Measurements from ENCODE around the gene RAP1B.
"Not testable (repeated sequence)": the region's sequence is repeated elsewhere in the genome, so short reads cannot be mapped to it uniquely, and the experiment has no call there.

The RAP1B gene

DNA sequence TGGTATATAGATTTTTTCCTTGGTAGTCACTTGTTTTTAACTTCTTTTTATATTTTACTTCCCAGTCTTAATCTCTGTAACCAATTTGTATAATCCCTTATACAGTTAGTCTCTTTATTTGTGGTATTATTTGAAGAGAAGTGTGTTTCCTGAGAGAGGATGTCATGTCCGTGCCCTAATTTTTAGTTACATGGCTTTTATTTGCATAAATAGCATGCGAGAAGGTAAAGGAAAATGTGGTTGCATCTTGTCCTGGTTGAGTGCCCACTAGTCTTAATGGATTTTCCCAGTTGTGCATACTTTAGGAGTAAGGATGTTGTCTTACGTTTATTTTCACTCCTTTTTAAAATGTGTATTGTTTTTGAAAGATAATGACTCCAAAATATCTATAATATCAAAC, 27.5 kb downstream of the RAP1B start:
- no peak for DNase-seq

DNA sequence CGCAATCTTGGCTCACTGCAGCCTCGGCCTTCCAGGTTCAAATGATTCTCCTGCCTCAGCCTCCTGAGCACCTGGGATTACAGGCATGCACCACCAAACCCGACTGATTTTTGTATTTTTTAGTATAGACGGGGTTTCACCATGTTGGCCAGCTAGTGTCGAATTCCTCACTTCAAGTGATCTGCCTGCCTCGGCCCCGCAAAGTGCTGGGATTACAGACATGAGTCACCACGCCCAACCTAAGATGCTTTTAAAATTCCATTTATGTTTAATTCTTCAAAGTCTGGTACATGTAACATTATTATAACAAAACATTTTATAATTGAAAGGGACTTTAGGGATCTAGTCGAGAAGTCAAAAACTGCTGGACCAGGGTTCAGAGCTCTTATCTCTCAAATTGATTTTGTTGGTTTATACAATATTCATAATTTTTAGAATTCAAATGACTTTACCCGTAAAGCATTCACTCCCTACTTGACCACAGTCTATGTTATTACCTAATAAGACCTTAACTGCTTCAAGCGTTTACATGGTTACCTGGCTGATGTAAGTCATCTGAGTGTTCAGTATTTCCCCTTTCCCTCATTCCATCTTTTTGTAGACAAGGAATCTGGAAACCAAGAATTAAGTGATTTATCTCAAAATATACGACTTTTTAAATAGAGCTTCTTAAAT, 28.2 kb downstream of the RAP1B start:
- no peak for DNase-seq

DNA sequence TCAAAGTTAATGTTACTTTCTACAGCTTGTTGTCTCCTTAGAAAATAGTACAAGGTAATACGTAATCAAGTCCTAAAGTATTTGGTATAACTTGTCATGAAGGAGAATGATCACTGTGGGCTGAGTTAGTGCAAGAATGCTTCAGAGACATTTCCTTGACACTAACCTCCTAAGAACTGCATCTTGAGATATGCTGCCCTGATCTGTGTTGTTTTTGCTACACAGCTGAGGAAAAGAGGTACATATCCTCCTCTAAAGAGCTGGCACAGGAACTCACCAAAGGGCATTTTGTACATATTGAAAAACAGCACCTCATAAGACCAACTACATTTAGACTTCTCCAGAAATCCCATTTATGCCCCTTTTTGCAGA, 28.7 kb downstream of the RAP1B start:
- no peak for DNase-seq

DNA sequence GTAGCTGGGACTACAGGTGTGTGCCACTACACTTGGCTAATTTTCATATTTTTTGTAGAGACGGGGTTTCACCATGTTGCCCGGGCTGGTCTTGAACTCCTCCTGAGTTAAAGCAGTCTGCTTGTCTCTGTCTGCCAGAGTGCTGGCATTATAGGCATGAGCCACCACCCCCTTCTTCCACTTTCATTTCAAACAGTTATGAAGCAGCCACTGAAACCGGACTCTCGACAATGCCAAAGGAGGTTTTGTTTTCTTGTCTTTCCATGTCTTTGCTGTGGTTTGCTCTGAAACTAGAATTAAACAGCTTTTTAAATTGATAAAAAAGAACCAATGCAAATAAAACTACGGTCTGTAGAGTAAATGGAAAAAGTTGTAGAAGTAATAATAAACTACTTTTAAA, 30.4 kb downstream of the RAP1B start:
- DNase-seq, result peak; percentile 64

DNA sequence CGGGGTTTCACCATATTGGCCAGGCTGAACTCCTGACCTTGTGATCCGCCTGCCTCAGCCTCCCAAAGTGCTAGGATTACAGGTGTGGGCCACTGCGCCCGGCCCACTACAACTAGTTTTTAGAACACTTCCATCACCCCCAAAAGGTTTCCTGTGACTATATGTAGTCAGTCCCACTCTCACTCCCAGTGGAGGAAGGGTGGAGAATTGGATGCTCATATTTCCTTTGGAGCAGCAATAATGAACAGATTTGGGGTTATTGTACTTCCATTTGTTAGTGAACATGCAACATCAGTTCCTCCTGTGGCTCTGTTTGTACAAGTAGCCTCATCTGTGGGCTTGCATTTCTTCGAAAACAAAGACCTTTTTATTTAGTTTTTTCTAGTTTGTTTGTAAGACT, 35.8 kb downstream of the RAP1B start:
- no peak for DNase-seq

DNA sequence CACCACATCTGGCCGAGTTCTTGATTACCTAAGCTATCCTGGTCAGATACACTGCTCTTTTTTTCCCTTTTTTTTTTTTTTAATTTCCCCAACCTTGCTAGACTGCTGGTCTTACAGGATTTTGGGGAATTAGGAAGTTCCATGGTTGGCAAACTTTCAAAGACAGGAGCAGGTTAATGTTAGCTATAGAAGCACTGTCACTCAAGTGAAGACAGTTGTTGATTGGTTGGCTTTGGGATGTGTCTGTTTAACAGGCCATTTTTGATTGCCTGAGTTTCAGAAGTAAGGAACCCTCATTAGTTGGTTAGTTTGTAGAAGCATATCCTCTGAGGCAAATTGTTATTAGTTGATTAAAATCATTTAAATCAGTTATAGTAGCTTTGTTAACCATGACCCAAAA, 36.8 kb downstream of the RAP1B start:
- DNase-seq, result no peak

DNA sequence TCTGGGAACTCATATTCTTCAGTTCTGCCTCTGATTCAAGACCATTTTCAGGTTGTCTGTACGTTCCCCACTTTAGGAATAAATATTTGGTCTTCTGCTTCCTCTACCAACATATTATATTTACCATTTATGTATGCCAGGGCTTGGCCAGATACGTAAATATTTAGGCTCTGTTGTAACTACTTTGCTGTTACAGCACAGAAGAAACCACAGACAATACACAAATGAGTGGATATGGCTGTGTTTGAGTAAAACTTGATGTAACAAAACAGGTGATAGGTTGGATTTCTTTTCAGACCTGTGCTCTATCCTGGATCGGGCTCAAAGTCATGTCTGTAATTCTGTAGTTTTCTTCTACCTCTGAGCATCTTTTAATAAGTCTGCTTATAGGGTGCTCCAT, 37.5 kb downstream of the RAP1B start:
- no peak for DNase-seq

DNA sequence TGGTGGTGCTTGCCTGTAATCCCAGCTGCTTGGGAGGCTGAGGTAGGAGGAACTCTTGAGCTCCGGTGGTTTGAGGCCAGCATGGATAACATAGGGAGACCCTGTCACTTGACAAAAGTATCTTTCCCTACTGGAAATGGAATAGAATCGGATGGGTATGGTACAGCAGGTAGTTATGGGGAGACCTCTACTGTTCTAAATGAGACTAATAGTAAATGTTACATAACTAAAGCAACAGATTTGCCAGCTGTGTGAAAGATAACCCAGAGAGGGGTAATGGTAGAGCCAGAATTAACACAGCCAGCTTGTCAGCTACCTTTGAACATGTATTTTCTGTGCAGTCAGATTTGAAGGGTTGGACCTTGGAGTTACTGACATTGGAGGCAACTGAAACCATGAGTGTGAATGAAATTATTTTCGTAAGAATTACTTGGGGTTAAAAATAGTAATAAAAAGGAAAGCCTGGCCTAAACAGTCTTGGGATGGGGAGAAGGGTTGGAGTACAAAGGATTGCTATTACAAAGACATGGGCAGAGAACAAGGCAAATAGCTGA, 54.4 kb downstream of the RAP1B start:
- no peak for DNase-seq

DNA sequence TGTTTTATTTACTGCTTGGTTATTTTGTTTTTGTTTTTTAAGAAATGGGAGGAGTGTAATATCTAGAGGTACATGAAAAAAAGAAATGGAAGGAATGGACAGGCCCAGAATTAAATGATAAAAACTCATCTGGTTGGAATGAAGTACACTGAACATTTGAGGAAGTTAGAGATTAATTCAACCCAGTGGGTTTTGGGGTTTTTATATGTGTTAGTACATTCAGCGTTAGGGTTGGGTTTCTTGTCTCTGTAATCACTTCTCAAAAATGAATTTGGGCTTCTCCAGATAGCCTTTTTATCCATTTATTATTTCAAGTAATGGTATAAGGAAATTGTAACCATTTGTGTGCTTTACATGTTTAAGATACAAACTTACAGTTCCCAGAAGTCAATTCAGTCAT, 56.6 kb downstream of the RAP1B start:
- DNase-seq, result no peak

DNA sequence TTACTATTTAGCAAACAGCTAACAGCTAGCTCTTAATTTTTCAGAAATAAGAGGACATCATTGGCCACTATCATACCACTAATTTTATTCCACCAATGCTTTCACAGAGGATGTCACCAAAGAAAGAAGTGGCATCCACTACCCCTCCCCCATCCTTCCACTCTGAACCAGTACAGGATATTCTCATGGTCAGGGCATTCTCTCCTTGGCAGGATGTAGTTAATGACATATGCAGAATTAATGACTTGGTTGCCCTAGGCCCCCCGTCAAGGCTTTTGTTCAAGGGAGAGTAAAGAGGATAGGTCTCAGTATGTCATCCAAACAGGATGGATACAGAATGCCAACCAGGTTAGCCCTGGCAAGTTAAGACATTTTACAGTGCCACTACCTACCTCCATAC, 57.2 kb downstream of the RAP1B start:
- no peak for DNase-seq

DNA sequence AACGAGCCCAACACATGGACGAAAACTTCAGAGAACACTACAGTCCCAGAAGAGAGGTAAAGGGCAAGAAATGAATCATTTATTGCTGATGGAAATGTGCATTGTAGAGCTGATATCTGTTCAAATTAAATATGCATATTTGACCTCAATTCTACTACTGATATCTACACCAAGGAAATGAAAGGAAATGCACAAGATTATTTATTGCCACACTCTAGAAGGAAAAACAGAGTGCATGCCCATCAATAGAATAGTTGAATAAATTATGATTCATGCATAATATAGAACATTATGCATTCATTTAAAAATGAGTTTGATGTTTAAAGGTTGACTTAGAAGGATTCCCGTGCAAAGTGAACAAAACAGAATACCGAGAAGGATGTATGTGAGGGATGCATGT, 60.5 kb downstream of the RAP1B start:
- DNase-seq, result no peak

DNA sequence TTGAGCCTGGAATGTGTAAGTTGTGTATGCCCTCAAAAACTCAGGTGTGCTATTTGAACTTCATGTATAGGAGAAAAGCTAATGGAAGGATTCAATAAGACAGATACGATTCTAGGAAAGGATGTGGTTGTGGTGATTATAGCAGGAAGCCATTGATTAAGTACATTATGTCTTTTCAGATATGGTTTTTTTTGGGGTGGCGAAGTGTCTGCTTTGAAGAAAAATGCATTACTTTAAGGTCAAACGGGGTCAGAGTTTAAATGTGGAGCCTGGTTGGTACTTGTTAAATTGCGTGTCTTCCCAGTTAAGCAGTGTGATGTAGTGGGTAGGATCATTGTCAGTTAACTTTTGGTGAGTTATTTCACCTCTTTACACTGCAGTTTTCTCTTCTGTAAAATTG, 63.1 kb downstream of the RAP1B start:
- DNase-seq, result no peak

DNA sequence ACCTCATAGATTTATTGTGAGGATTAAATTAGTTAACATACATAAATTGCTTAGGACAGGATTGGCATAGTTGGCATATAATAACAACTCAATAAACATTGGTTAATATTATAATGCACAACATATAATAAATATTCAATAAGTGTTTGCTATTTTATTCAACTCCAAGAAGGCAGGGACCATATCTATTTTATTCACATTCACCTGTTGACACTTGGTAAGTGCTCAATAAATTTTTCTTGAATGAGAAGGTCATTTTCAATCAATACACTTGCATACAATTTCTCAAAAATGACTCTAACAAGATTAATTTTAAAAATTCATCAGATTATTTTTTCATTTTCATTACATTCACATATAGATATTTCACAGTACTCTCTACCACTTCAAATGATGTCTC, 63.7 kb downstream of the RAP1B start:
- DNase-seq, result no peak

DNA sequence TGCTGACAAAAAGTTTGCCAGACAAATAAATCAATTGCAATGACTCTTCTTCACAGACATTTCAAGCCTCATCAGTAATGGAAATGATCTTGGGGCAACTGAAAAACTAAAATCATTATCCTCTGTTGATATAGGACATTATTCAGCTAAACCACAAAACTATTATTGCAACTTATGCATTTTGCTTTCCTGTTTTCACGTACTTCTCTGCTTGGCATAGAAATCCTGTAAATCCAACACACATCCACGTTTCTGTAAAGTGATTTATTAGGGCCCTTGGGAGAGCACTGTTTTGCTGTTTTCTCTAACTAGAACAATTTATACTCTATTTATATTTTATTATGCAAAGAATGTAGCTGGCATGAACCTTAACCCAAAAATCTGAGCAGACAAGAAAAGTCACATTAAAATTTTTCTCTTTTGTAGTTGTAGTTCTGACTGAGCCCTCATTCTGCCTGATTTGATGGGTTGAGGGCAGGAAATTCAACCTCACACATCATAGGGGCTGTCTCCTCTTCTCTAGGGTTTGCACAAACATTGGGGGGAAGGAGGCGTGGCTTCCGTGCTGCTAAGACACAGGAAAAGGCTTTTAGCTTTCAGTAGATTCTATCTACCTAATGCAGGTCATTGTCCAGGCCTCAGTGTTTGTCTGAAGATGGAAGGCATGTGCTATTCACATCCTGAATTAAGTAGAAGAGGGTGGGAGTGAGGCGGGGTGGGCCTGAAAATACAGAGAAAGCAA, 64.6 kb downstream of the RAP1B start:
- DNase-seq, result peak; percentile 53

DNA sequence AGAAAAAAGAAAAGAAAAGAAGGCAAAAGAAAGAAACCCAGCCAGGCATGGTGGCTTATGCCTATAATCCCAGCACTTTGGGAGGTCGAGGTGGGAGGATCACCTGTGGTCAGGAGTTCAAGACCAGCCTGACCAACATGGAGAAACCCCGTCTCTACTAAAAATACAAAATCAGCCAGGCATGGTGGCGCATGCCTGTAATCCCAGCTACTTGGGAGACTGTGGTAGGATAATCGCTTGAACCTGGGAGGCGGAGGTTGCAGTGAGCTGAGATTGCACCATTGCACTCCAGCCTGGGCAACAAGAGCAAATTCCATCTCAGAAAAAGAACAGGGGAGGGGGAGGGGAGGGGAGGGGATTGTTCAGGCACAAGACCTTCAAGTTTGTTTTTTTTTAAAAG, 66.2 kb downstream of the RAP1B start:
- DNase-seq, result not testable (repeated sequence)

DNA sequence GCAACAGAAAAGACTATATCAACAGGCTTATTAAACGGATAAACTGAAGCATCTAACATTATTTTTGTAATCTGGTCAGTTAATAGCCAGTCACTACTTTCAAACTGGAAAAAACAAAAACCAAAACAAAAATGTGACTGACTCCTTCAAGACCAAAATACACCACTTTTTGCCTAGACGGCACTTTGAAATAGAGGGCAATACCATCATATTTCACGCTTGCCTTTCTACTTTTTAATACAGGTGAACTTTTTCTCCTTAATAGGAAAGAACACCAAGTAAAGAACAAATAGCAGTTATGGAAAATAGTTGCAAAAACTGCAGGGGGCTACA, 75.5 kb downstream of the RAP1B start:
- DNase-seq, result no peak

DNA sequence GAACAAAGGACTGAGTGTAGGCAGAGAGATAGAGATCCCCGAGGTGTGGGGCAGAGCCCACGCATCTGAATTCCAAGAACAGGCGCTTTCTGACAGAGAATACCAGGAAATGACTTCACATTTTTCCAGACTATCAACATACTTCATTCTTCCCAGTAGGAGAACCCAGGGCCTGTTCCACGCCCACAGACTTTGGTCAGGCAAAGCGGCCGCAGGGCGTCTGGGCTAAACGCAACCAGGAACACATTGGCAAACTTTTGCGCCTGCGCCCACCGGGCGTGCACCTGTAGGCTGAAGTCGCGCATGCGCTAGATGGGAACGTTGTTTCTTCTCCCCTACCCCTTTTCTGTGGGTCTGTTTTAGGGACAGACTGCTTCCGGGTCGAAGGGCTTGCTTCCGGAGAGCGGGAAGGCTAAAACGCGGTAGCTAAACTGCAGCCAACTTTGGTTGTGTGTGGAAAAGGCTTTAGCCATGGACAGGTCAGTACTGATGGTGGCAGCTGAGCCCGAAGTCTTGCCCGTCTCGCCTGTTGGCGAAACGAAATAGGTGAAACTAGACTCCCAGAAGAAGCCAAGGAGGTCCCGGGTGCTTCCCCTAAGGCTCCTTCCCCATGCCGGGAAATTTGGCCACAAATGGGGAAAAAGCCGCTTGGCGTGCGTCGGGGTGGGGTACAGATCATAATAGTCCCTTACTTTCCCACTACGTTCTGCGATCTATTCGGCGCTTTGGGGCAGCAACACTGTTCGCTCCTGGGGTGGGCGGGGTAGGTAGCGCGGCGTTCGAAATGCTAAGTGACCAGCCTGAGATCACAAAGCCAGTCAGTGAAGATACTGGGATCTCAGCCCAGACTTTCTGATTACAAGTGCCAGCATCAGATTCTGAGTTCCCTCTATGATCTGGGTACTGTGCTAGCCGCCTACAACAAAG, 76.2 kb downstream of the RAP1B start, which contains the start of gene NUP107:
Gene NUP107 (plus strand): TSS at position 384 of the 927 bp plus-strand sequence. CDS start 88 bp downstream, at position 472.
- peak; percentile 98 for DNase-seq

DNA sequence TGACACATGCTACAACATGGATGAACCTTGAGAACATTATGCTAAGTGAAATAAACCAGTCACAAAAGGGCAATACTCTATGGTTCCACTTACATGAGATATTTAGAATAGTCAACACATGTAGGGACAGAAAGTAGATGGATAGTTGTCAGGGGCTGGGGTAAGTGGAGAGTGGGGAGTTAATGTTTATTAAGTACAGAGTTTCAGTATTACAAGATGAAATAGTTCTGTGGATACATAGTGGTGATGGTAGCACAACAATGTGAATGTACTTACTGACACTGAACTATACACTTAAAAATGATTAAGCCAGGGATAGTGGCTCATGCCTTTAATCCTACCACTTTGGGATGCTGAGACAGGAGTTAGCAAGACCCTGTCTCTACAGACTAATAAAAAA, 84.8 kb downstream of the RAP1B start:
- DNase-seq, result no peak

DNA sequence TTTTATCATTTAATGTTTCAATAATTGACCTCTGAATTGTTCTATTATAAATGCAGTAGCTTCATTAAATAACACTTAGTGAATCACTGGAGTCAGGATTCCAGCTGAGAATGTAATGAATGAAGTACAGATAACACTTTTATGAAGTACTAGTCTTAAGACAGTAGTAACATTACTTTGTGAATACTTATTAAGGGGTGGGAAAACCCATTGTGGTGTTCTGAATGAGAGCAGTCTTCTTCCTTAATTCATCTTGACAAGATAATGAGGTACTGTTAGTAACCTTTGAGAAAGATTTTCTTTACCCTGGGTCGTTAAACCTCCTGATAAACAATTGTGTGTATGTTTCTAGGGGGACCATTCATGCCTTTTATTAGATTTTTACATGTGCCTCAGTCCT, 88.8 kb downstream of the RAP1B start:
- no peak for DNase-seq

All from activated CD4-positive, alpha-beta T cell treated with anti-CD3 and anti-CD28 coated beads for 48 hours (primary cell).